ENCODE data around the gene SZRD1.

Gene SZRD1

DNA sequence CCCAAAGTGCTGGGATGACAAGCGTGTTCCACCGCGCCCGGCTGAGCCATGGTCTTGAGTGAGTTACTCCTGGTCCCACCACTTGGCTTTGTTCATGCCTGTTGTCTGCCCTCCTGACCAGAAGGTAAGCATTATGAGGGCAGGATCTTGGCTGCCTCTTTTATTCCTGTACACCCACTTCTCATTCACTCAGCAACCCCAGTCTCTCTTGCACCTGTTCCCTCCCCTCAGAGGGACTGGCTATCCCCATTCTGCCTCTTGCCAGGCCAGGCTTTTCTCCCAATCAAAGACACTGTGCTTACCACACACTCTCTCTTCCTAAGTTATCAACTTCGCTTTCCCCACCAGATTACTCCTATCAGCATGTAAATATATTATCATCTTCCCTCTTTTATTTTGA, 43.8 kb downstream of the SZRD1 start:
- Histone ChIP-seq H3K27me3 (replicated peaks; ENCODE audit: insufficient read depth, low read length) (peaks cover 23% of the 10 kb centered on the region), H2AFZ (ENCODE audit: low read length) (no peak overlapping the region), H3K79me2 (ENCODE audit: low read length) (no peaks in the 10 kb centered on the region), H3F3A (ENCODE audit: insufficient read depth, low read length) (no peaks in the 10 kb centered on the region), H3K9me3 (replicated peaks; ENCODE audit: insufficient read depth, low read length) (no peaks in the 10 kb centered on the region), H3K4me3 (ENCODE audit: low read length) (no peak overlapping the region), H3K36me3 (replicated peaks; ENCODE audit: insufficient read depth, low read length) (no peaks in the 10 kb centered on the region), H3K4me2 (ENCODE audit: low read depth, low read length) (no peak overlapping the region), H4K20me1 (ENCODE audit: insufficient read depth, low read length) (no peaks in the 10 kb centered on the region), H3K9me2 (replicated peaks; ENCODE audit: insufficient read depth, low read length) (no peaks in the 10 kb centered on the region), H3K4me1 (ENCODE audit: low read length) (no peaks in the 10 kb centered on the region), H3K27ac (ENCODE audit: low read length) (no peak overlapping the region), H3K9ac (ENCODE audit: low read length) (no peak overlapping the region)
- no peak for TF ChIP-seq EZH2phosphoT487 (IDR thresholded peaks at IDR 0.05; ENCODE audit: low read length)
- TF ChIP-seq, protein P1, sequence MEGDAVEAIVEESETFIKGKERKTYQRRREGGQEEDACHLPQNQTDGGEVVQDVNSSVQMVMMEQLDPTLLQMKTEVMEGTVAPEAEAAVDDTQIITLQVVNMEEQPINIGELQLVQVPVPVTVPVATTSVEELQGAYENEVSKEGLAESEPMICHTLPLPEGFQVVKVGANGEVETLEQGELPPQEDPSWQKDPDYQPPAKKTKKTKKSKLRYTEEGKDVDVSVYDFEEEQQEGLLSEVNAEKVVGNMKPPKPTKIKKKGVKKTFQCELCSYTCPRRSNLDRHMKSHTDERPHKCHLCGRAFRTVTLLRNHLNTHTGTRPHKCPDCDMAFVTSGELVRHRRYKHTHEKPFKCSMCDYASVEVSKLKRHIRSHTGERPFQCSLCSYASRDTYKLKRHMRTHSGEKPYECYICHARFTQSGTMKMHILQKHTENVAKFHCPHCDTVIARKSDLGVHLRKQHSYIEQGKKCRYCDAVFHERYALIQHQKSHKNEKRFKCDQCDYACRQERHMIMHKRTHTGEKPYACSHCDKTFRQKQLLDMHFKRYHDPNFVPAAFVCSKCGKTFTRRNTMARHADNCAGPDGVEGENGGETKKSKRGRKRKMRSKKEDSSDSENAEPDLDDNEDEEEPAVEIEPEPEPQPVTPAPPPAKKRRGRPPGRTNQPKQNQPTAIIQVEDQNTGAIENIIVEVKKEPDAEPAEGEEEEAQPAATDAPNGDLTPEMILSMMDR (IDR thresholded peaks at IDR 0.05; ENCODE audit: low read length), result no peak
- TF ChIP-seq EZH2 (optimal IDR thresholded peaks at IDR 0.05; ENCODE audit: low read depth, low read length), result no peak
- DNase-seq, result no peak

DNA sequence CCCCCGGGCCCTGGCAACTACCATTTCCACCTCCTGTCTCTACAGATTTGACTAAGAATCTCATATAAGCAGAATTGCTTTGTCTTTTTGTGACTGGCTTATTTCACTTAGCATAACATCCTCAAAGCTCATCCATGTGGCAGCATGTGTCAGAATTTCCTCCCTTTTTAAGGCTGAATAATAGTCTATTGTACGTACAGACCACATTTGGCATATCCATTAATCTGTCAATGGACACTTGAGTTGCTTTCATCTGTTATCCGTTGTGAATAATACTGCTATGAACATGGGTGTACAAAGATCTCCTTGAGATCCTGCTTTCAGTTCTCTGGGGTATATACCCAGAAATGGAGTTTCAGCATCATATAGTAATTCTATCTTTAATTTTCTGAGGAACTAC, 46.1 kb downstream of the SZRD1 start:
- no peaks in the 10 kb centered on the region for H4K20me1 ChIP-seq (ENCODE audit: insufficient read depth, low read length)
- no peaks in the 10 kb centered on the region for H3K4me1 ChIP-seq (ENCODE audit: low read length)
- H3K27me3 ChIP-seq (replicated peaks; ENCODE audit: insufficient read depth, low read length), result peaks cover 34% of the 10 kb centered on the region
- H3K36me3 ChIP-seq (replicated peaks; ENCODE audit: insufficient read depth, low read length), result no peaks in the 10 kb centered on the region
- no peak overlapping the region for H3K4me3 ChIP-seq (ENCODE audit: low read length)
- no peak overlapping the region for H3K27ac ChIP-seq (ENCODE audit: low read length)
- no peaks in the 10 kb centered on the region for H3K79me2 ChIP-seq (ENCODE audit: low read length)
- no peaks in the 10 kb centered on the region for H3K9me3 ChIP-seq (replicated peaks; ENCODE audit: insufficient read depth, low read length)
- no peak overlapping the region for H2AFZ ChIP-seq (ENCODE audit: low read length)
- TF ChIP-seq, protein P1 (IDR thresholded peaks at IDR 0.05; ENCODE audit: low read length), result no peak
- TF ChIP-seq EZH2phosphoT487 (IDR thresholded peaks at IDR 0.05; ENCODE audit: low read length) (no peak), EZH2 (optimal IDR thresholded peaks at IDR 0.05; ENCODE audit: low read depth, low read length) (no peak)
- no peak for DNase-seq
- H3F3A ChIP-seq (ENCODE audit: insufficient read depth, low read length), result no peaks in the 10 kb centered on the region
- H3K9ac ChIP-seq (ENCODE audit: low read length), result no peak overlapping the region
- no peak overlapping the region for H3K4me2 ChIP-seq (ENCODE audit: low read depth, low read length)
- no peaks in the 10 kb centered on the region for H3K9me2 ChIP-seq (replicated peaks; ENCODE audit: insufficient read depth, low read length)

DNA sequence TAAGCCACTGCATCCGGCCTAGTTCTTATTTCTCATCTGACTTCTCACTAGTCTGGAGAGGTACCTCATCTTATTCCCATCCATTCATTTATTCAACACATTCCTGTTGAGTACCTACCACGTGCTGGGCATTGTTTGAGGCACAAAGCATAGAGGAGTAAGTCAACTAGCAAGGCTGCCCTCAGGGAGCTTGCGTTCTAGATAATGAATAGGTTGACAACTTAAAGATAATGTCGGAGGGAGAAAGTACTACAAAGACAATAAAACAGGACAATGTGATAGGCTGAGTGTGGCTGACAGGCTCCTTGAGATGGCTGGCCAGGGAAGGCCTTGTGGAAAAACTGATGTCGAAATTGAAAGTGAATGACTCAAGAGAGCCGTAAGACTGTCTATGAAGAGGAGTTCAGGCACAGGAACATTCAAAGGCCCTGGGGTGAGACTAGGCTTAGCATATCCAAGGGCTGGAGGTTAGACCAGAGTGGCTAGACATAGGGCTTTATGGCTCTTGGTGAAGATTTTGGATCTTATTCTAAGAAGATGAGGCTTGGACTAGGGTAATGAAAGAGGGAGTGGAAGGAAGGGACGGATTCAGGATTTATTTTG, 51.9 kb downstream of the SZRD1 start:
- no peak for DNase-seq

More for the DNA sequence above, 51.9 kb downstream of the SZRD1 start:
- Histone ChIP-seq H3K79me2 (ENCODE audit: low read length) (no peaks in the 10 kb centered on the region), H3K27me3 (replicated peaks; ENCODE audit: insufficient read depth, low read length) (peaks cover 55% of the 10 kb centered on the region), H3K9me2 (replicated peaks; ENCODE audit: insufficient read depth, low read length) (no peaks in the 10 kb centered on the region), H3K9ac (ENCODE audit: low read length) (no peak overlapping the region), H3K27ac (ENCODE audit: low read length) (no peak overlapping the region), H4K20me1 (ENCODE audit: insufficient read depth, low read length) (no peaks in the 10 kb centered on the region; the same call in 1 of the 2 replicates), H3K4me1 (ENCODE audit: low read length) (peaks cover 19% of the 10 kb centered on the region), H3F3A (ENCODE audit: insufficient read depth, low read length) (peaks cover 8% of the 10 kb centered on the region; the same call in 1 of the 2 replicates), H3K36me3 (replicated peaks; ENCODE audit: insufficient read depth, low read length) (no peaks in the 10 kb centered on the region), H3K4me3 (ENCODE audit: low read length) (no peak overlapping the region), H2AFZ (ENCODE audit: low read length) (no peak overlapping the region), H3K4me2 (ENCODE audit: low read depth, low read length) (no peak overlapping the region), H3K9me3 (replicated peaks; ENCODE audit: insufficient read depth, low read length) (no peaks in the 10 kb centered on the region)
- TF ChIP-seq EZH2phosphoT487 (IDR thresholded peaks at IDR 0.05; ENCODE audit: low read length) (no peak), EZH2 (optimal IDR thresholded peaks at IDR 0.05; ENCODE audit: low read depth, low read length) (no peak)
- TF ChIP-seq, protein P1 (IDR thresholded peaks at IDR 0.05; ENCODE audit: low read length), result no peak

Data from MM.1S (cell line).